Measurements from ENCODE around the gene OR10AD1. TPM values are rescaled to one million over a fixed set of nuclear protein-coding genes. Genes with fewer than 3 reads are reported as not detected.

The OR10AD1 gene
- total and polyA plus RNA-seq, 10 of the 15 experiments (the other 5 are each of a cell fraction or from before 2014, with no cell fraction given) = 0.04 to 0.12 TPM; not detected in 8

GRCh38 chr12:48197549-48197970 lies 5.5 kb downstream of the OR10AD1 start (continued):
- TF ChIP-seq CTCF (IDR thresholded peaks at IDR 0.05 in 2 of 3, conservative IDR thresholded peaks at IDR 0.05 in 1 of 3; ENCODE audit: control insufficient read depth in 2 of 3, extremely low read depth in 1 of 3, insufficient read depth in 1 of 3, low read depth in 3 of 3, low read length in 3 of 3) (peak; percentile 40 to 61 (median 52); a peak in 5 of 6 replicates), ZNF207 (IDR thresholded peaks at IDR 0.05; ENCODE audit: borderline replicate concordance) (no peak), STAT1 (conservative IDR thresholded peaks at IDR 0.05) (no peak), NFIC (IDR thresholded peaks at IDR 0.05; ENCODE audit: low read depth, low read length) (no peak), SMC3 (IDR thresholded peaks at IDR 0.05; ENCODE audit: borderline replicate concordance, low read length) (no peak), EGR1 (IDR thresholded peaks at IDR 0.05; ENCODE audit: borderline replicate concordance in 1 of 2, low read depth in 2 of 2, low read length in 2 of 2) (no peak), SREBF1 (IDR thresholded peaks at IDR 0.05; ENCODE audit: low read length) (no peak), MYC (IDR thresholded peaks at IDR 0.05; ENCODE audit: insufficient read depth, insufficient read length, insufficient replicate concordance, low read length, severe bottlenecking) (no peak), RAD21 (IDR thresholded peaks at IDR 0.05; ENCODE audit: insufficient read depth, low read depth, low read length) (peak; percentile 35; the same call in 1 of the 2 replicates), MXI1 (IDR thresholded peaks at IDR 0.05; ENCODE audit: low read depth, low read length) (no peak), USF1 (IDR thresholded peaks at IDR 0.05; ENCODE audit: borderline replicate concordance, extremely low read length, insufficient read depth, low read depth, low read length) (no peak), RCOR1 (conservative IDR thresholded peaks at IDR 0.05; ENCODE audit: low read depth, low read length) (no peak), STAT3 (IDR thresholded peaks at IDR 0.05; ENCODE audit: low read depth, low read length) (no peak)
- TF ChIP-seq, protein P1, sequence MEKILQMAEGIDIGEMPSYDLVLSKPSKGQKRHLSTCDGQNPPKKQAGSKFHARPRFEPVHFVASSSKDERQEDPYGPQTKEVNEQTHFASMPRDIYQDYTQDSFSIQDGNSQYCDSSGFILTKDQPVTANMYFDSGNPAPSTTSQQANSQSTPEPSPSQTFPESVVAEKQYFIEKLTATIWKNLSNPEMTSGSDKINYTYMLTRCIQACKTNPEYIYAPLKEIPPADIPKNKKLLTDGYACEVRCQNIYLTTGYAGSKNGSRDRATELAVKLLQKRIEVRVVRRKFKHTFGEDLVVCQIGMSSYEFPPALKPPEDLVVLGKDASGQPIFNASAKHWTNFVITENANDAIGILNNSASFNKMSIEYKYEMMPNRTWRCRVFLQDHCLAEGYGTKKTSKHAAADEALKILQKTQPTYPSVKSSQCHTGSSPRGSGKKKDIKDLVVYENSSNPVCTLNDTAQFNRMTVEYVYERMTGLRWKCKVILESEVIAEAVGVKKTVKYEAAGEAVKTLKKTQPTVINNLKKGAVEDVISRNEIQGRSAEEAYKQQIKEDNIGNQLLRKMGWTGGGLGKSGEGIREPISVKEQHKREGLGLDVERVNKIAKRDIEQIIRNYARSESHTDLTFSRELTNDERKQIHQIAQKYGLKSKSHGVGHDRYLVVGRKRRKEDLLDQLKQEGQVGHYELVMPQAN (conservative IDR thresholded peaks at IDR 0.05) = 0 out of 2 replicates have a peak, but pooled peaks have one; percentile 51
